GM19455 (cell line): ENCODE data around the gene AGO3.

Experiments used
- ATAC-seq: cut with Tn5 transposase; IDR thresholded peaks from one replicate; pipeline ENCODE4 v1.9.1; 2021; ENCODE audit not compliant: unreplicated experiment

Gene AGO3

GRCh38 chr1:36119456-36119855 lies 188.6 kb downstream of the AGO3 start:
- no peak for ATAC-seq
